HG03060 (cell line): ENCODE results near the gene SKAP1.

ENCODE experiments used
- ATAC-seq: cut with Tn5 transposase; IDR thresholded peaks from one replicate; pipeline ENCODE4 v1.9.1; 2021; ENCODE audit warnings: low read depth, moderate number of reproducible peaks; ENCODE audit not compliant: unreplicated experiment

The SKAP1 gene

DNA sequence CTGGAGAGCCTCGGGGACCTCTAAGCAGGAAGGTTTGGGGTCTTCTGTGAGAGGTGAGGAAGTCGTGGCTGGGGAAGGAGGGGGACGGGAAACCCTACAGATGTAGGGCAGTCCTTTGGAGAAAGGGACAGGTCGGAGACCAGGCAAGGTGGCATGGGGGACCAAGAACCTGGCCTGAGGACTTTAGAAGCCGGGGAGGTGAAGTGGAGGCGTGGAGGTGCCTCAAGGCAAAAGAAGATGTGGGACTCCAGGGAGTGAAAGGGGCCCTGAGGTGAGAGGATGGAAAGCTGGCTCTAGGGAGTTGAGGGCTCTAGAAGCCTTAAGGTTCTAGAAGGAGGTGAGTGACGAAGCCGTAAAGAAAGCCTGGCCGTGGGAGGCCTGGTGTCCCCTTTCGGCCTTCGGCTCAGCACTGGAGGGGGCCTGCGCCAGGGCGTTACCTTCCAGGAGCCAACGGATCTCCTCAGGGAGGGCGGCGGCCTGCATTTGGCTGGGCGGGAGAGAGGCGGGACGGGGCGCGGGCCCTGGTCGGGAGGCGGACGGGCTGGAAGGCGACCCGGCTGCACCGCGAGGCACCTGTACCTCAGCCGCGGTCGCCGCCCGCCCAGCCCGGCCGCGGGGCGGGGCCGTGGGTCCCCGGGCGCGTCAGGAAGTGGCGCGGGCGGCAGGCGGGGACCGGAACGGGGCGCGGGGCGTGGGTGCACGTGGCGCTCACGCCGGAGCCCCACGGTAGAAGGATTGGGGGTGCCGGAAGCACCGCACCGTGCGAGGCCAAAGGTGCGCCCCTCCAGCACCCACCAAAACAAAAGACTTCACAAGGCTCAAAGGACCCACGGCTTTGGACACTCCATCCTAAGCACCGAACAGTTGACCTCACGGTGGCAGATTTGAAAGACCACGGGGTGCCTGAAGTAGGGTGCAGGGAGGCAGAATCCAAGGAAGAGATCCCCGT is at the start of gene SKAP1:
TSS of gene SKAP1 (minus strand) at position 577 of the 949 bp plus-strand sequence.
- ATAC-seq: no peak

GRCh38 chr17:48479014-48479402 is 49.0 kb upstream of the SKAP1 start:
- no peak for ATAC-seq

GRCh38 chr17:48478224-48479013 is 48.4 kb upstream of the SKAP1 start:
- peak; percentile 77 for ATAC-seq

- ATAC-seq: no peak
Measured at GRCh38 chr17:48477221-48477620, 47.2 kb upstream of the SKAP1 start.

GRCh38 chr17:48472411-48473281 is 42.6 kb upstream of the SKAP1 start:
- ATAC-seq: no peak

GRCh38 chr17:48471817-48472410 is 41.9 kb upstream of the SKAP1 start:
- no peak for ATAC-seq

DNA sequence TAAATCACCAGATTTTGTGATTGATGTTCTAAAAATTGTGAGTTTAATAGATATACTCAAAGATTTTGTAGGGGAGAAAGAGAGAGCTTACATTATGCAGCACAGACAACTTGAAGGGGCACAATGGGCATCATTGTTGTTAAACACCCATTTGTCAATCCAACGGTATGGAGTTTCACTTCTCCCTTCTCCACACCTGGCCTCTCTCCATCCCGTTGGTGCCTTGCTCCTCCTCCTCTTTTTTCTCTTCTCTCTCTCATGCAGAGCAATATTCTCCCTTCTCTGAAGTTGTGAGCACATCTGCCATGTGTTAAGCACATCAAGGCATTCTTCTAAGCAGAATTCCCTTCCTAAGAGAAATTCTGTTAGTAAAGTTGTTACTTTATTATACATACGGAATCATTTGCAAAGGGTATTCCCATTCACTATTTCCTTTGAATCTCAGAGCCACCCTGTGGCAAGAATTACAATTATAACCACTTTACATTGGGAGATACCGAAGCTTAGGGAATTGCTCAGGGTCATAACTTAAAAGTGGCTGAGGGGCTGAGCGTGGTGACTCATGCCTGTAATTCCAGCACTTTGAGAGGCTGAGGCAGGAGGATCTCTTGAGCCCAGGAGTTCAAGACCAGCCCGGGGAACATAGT is 40.5 kb upstream of the SKAP1 start:
- ATAC-seq: no peak

GRCh38 chr17:48469227-48469626 is 39.2 kb upstream of the SKAP1 start:
- no peak for ATAC-seq

- no peak for ATAC-seq
Measured at GRCh38 chr17:48468299-48468698, 38.3 kb upstream of the SKAP1 start.

GRCh38 chr17:48465884-48466283 is 35.9 kb upstream of the SKAP1 start:
- ATAC-seq: no peak

- no peak for ATAC-seq
Measured at GRCh38 chr17:48463526-48463925, 33.5 kb upstream of the SKAP1 start.

DNA sequence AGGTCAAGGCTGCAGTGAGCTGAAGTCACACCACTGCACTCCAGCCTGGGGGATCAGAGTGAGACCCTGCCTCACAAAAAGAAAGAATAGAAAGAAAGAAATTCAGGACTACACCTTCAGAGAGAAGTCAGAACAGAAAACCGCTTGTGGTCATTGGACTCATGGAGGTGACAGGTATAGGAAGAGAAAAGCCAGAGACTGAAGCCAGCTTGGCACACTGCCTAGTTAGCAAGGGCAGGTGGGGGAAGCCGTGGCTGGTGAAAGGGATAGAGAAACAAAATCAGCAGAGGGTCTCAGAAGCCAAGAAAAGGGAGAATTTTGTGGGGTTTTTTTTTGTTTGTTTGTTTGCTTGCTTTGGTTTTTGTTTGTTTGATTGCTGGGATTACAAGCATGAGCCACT is 32.9 kb upstream of the SKAP1 start:
- no peak for ATAC-seq

GRCh38 chr17:48460052-48460451 is 30.0 kb upstream of the SKAP1 start:
- no peak for ATAC-seq

- ATAC-seq: no peak
Measured at GRCh38 chr17:48459070-48459844, 29.2 kb upstream of the SKAP1 start.

DNA sequence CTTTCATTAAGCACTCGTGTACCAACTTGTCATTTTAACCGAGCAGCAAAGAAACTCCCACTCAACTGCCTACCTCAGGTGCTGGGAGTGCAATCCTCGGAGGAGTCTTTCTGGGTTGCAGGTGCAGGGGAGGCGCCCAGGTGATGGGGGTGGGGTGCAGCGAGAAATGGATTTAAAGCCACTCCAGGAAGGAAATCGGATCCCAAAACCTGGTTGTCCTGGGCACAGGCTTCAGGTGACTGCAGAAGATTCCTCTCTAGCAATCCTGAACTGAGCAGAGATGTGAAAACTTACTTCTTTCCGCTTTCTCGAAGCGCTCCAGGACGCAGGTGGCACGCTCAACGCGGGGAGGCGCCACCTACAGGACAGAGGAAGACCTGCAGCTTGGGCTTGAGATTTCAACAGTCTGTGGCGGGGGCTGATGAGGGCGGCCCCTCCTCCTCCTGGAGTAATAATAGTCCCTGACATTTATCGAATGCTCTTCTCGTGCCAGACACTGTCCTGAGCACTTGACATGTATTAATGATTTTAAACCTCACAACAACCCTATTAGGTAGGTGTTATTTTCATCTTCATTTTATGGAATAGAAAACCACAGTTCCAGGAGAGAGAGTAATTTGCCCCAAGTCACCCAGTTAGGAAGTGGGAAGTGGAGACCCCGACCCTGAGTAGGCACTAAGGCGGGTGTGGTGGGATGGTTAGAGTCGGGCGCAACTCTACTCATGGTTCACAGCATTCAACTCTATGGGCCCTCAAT is 27.2 kb upstream of the SKAP1 start:
- ATAC-seq: no peak

- no peak for ATAC-seq
Measured at GRCh38 chr17:48456589-48456988, 26.6 kb upstream of the SKAP1 start.

- ATAC-seq: no peak
Measured at GRCh38 chr17:48455791-48456190, 25.8 kb upstream of the SKAP1 start.

GRCh38 chr17:48453447-48453846 is 23.4 kb upstream of the SKAP1 start:
- ATAC-seq: no peak
